HepG2 (cell line): Measurements from ENCODE around the gene NEK3. TPM values are rescaled to one million over a fixed set of nuclear protein-coding genes. Genes with fewer than 3 reads are reported as not detected.

Experiments
- ASH2L ChIP-seq: fragments of 300-600, 200-600 bp; sonication (generic); IDR thresholded peaks from 2 replicates; pipeline ENCODE4 v1.7.0; 2017; ENCODE audit warnings: low read depth, mild to moderate bottlenecking, moderate library complexity, mixed read lengths, low read length; ENCODE audit not compliant: insufficient read length
- BRCA1 ChIP-seq: sonication (generic); formaldehyde crosslinking; IDR thresholded peaks from 2 replicates; pipeline ENCODE4 v1.4.0; 2020; ENCODE audit warnings: missing genetic modification reagents
- CTCF ChIP-seq: sonication (generic); formaldehyde crosslinking; IDR thresholded peaks from 2 replicates; pipeline ENCODE4 v1.5.0; 2020; ENCODE audit warnings: mild to moderate bottlenecking, missing genetic modification reagents, moderate library complexity
- MIXL1 ChIP-seq: IDR thresholded peaks from 2 replicates; pipeline ENCODE4 v1.6.1; 2016
- MTERF4 ChIP-seq: sonication (generic); formaldehyde crosslinking; IDR thresholded peaks from 2 replicates; pipeline ENCODE4 v1.8.0; 2023; ENCODE audit warnings: mild to moderate bottlenecking, missing genetic modification reagents
- SMC3 ChIP-seq: IDR thresholded peaks from 2 replicates; pipeline ENCODE4 v1.6.1; 2011; ENCODE audit warnings: low read length, improper control_type of control experiment
- SOX6 ChIP-seq, 2 experiments: fragments of 450-650 bp in 1 of 2; sonication (generic) in 1 of 2; formaldehyde crosslinking in 1 of 2; IDR thresholded peaks; 2 replicates each; pipeline versions ENCODE4 v1.4.0 to v1.6.1; 2017 to 2020; ENCODE audit warnings: antibody characterized with exemption in 1 of 2, mild to moderate bottlenecking in 1 of 2, missing genetic modification reagents in 1 of 2
- STAG1 ChIP-seq: sonication (generic); formaldehyde crosslinking; IDR thresholded peaks from 2 replicates; pipeline ENCODE4 v1.4.0; 2020; ENCODE audit warnings: missing genetic modification reagents
- SUZ12 ChIP-seq: fragments of 150-350 bp; IDR thresholded peaks from 2 replicates; pipeline ENCODE4 v1.6.1; 2014; ENCODE audit warnings: low read depth, low read length
- ZNF281 ChIP-seq: sonication (generic); formaldehyde crosslinking; IDR thresholded peaks from 2 replicates; pipeline ENCODE4 v1.4.0; 2020; ENCODE audit warnings: missing genetic modification reagents, borderline replicate concordance
- ZNF383 ChIP-seq: sonication (generic); formaldehyde crosslinking; IDR thresholded peaks from 2 replicates; pipeline ENCODE4 v1.4.0; 2020; ENCODE audit warnings: missing genetic modification reagents, mild to moderate bottlenecking, borderline replicate concordance
- ZNF605 ChIP-seq: sonication (generic); formaldehyde crosslinking; IDR thresholded peaks from 2 replicates; pipeline ENCODE4 v1.8.0; 2022; ENCODE audit warnings: mild to moderate bottlenecking, missing genetic modification reagents
- ZSCAN21 ChIP-seq: sonication (generic); formaldehyde crosslinking; IDR thresholded peaks from 2 replicates; pipeline ENCODE4 v1.8.0; 2022; ENCODE audit warnings: mild to moderate bottlenecking, missing genetic modification reagents, moderate library complexity, borderline replicate concordance
- polyA plus RNA-seq, 8 experiments: library from polyadenylated mRNA; depleted of rRNA in 3 of 8; stranded (reverse) in 7 of 8; unstranded in 1 of 8; fragments of >200 nt; fragmentation: Illumina TruSeq in 4 of 8; extraction: Trizol in 4 of 8; gene quantifications; 2 replicates each; pipeline versions ENCODE4 v1.2.1 to v1.2.3, GENCODE V29; 2011 to 2016; ENCODE audit warnings: low read depth in 4 of 8, missing spikeins in 1 of 8, mixed read lengths in 1 of 8; ENCODE audit not compliant: insufficient read depth in 1 of 8
- total RNA-seq, 5 experiments: library from RNA; depleted of rRNA; stranded (reverse); fragments of >200 nt; fragmentation: Illumina TruSeq; extraction: Trizol; gene quantifications; 2 replicates each; pipeline ENCODE4 v1.2.3, GENCODE V29; 2016; ENCODE audit warnings: low read depth in 1 of 5
- TF ChIP-seq, protein P1 (sequence below): sonication (generic); IDR thresholded peaks from 2 replicates; pipeline ENCODE4 v1.6.1; 2016; ENCODE audit warnings: low read depth, borderline replicate concordance
- TF ChIP-seq, protein P2 (sequence below): IDR thresholded peaks from 2 replicates; pipeline ENCODE4 v1.6.1; 2016; ENCODE audit warnings: missing compliant biosample characterization, missing genetic modification reagents, borderline replicate concordance
- TF ChIP-seq, protein P3 (sequence below): sonication (generic); formaldehyde crosslinking; IDR thresholded peaks from 2 replicates; pipeline ENCODE4 v1.8.0; 2022; ENCODE audit warnings: mild to moderate bottlenecking, missing genetic modification reagents, borderline replicate concordance

The NEK3 gene
- total and polyA plus RNA-seq, 2 of the 13 experiments (the other 11 are each of a cell fraction or from before 2014, with no cell fraction given), result 36.7 to 68.2 TPM

DNA sequence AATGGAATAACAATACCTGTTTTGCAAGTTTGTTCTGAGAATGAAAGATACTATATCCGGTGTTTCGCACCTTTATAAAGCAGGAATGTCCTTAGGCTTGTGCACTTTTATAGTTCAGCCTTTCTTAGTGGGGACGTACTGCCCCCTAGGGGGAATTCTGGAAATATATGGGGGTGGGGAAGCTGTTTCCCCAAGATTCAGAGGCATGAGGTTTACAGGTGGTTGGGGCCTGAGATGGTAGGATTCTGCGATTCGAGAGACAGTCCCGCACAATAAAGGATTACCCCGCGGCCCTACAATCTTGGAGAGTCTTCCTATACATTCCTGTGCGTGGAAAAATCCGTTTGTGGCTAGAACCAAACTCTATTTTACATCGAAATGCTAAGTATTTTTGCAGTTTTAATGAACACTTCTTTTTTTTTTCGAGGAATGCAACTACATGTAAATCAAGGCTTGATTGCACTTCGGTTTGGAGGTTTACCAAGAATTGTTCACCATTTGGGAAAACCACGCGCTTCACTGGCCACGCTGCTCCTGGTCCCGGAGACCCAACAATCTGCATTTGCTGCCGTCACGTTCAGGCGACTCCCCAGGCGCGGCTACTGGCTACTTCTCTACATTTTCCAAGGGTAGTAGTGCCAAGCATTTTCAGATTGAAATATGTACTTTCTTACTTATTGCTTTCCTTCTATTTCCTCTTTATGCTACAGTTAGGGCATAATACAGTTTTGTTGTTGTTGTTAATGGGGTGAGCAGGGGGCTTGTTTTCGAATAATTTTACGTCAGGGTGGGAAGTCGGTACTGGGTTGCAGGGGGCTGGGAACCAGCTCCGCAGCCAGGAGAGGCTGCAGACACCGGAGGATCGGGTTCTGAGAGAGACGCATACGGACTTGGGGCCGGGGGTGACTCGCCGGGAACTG, 31.4 kb downstream of the NEK3 start (continued):
- TF ChIP-seq, protein P1, sequence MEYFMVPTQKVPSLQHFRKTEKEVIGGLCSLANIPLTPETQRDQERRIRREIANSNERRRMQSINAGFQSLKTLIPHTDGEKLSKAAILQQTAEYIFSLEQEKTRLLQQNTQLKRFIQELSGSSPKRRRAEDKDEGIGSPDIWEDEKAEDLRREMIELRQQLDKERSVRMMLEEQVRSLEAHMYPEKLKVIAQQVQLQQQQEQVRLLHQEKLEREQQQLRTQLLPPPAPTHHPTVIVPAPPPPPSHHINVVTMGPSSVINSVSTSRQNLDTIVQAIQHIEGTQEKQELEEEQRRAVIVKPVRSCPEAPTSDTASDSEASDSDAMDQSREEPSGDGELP, result 0 out of 2 replicates have a peak, but pooled peaks have one; percentile 11
- TF ChIP-seq ZNF281 (CRISPR knock-in tag) (peak; percentile 56; the same call in 1 of the 2 replicates), BRCA1 (CRISPR knock-in tag) (0 out of 2 replicates have a peak, but pooled peaks have one; percentile 60), CTCF (CRISPR knock-in tag) (peak; percentile 88), MIXL1 (0 out of 2 replicates have a peak, but pooled peaks have one; percentile 42), SUZ12 (no peak), ZNF605 (peak; percentile 28; the same call in 1 of the 2 replicates), ZSCAN21 (CRISPR knock-in tag) (no peak), ASH2L (peak; percentile 20), SOX6 (IDR thresholded peaks at IDR 0.05) (no peak), SOX6 (CRISPR knock-in tag; IDR thresholded peaks at IDR 0.05) (0 out of 2 replicates have a peak, but pooled peaks have one; percentile 36), MTERF4 (CRISPR knock-in tag) (no peak), STAG1 (peak; percentile 94), SMC3 (peak; percentile 91), ZNF383 (CRISPR knock-in tag) (0 out of 2 replicates have a peak, but pooled peaks have one; percentile 41)
- TF ChIP-seq, protein P2, sequence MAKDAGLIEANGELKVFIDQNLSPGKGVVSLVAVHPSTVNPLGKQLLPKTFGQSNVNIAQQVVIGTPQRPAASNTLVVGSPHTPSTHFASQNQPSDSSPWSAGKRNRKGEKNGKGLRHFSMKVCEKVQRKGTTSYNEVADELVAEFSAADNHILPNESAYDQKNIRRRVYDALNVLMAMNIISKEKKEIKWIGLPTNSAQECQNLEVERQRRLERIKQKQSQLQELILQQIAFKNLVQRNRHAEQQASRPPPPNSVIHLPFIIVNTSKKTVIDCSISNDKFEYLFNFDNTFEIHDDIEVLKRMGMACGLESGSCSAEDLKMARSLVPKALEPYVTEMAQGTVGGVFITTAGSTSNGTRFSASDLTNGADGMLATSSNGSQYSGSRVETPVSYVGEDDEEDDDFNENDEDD, result 0 out of 2 replicates have a peak, but pooled peaks have one; percentile 13
- TF ChIP-seq, protein P3, sequence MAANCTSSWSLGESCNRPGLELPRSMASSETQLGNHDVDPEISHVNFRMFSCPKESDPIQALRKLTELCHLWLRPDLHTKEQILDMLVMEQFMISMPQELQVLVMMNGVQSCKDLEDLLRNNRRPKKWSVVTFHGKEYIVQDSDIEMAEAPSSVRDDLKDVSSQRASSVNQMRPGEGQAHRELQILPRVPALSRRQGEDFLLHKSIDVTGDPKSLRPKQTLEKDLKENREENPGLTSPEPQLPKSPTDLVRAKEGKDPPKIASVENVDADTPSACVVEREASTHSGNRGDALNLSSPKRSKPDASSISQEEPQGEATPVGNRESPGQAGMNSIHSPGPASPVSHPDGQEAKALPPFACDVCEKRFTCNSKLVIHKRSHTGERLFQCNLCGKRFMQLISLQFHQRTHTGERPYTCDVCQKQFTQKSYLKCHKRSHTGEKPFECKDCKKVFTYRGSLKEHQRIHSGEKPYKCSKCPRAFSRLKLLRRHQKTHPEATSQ (CRISPR knock-in tag), result peak; percentile 60; the same call in 1 of the 2 replicates
